Neural cell (in vitro differentiated cells): ENCODE measurements around the gene PKHD1. TPM values are rescaled to one million over a fixed set of nuclear protein-coding genes. Genes with fewer than 3 reads are reported as not detected.

Experiments used
- H2AFZ ChIP-seq: fragments of 200-600, 300-800 bp; sonication (generic), shearing (Covaris generic); 2 replicates; pipeline ENCODE4 v1.6.0; 2014; ENCODE audit warnings: low read depth, mild to moderate bottlenecking, antibody characterized with exemption, low read length, moderate library complexity
- H3F3A ChIP-seq: fragments of 200-600 bp; shearing (Covaris generic); 2 replicates; pipeline ENCODE4 v1.6.1; 2016; ENCODE audit warnings: mild to moderate bottlenecking, moderate library complexity, mixed read lengths, antibody characterized with exemption, low read length; ENCODE audit not compliant: insufficient read depth, poor library complexity, severe bottlenecking
- H3K27ac ChIP-seq: fragments of 200-600, 300-800 bp; sonication (generic), shearing (Covaris generic); 2 replicates; pipeline ENCODE4 v1.5.1; 2014; ENCODE audit warnings: mild to moderate bottlenecking, low read length, moderate library complexity
- H3K27me3 ChIP-seq: fragments of 300-800, 200-600 bp; sonication (generic), shearing (Covaris generic); 2 replicates; pipeline ENCODE4 v1.6.0; 2014; ENCODE audit warnings: mild to moderate bottlenecking, low read depth, low read length, moderate library complexity; ENCODE audit not compliant: insufficient read depth
- H3K36me3 ChIP-seq: fragments of 300-800, 200-600 bp; sonication (generic), shearing (Covaris generic); 2 replicates; pipeline ENCODE4 v1.5.1; 2014; ENCODE audit warnings: mild to moderate bottlenecking, antibody characterized with exemption, low read length, moderate library complexity; ENCODE audit not compliant: insufficient read depth
- H3K4me2 ChIP-seq: fragments of 300-800, 200-600 bp; sonication (generic), shearing (Covaris generic); 2 replicates; pipeline ENCODE4 v1.6.0; 2014; ENCODE audit warnings: mild to moderate bottlenecking, low read length
- H3K4me3 ChIP-seq: fragments of 300-800, 200-600 bp; sonication (generic), shearing (Covaris generic); 2 replicates; pipeline ENCODE4 v1.5.1; 2014; ENCODE audit warnings: mild to moderate bottlenecking, low read length, moderate library complexity
- H3K79me2 ChIP-seq: fragments of 200-600 bp; shearing (Covaris generic); replicated peaks from 2 replicates; pipeline ENCODE4 v1.6.0; 2014; ENCODE audit warnings: mild to moderate bottlenecking, low read length, moderate library complexity; ENCODE audit not compliant: insufficient read depth
- H3K9ac ChIP-seq: fragments of 300-800, 200-600 bp; sonication (generic), shearing (Covaris generic); 2 replicates; pipeline ENCODE4 v1.6.1; 2016; ENCODE audit warnings: mild to moderate bottlenecking, low read length, mixed read lengths
- H3K9me2 ChIP-seq: fragments of 200-600 bp; shearing (Covaris generic); 2 replicates; pipeline ENCODE4 v1.6.1; 2016; ENCODE audit warnings: mild to moderate bottlenecking, low read length, mixed read lengths; ENCODE audit not compliant: insufficient read depth
- H3K9me3 ChIP-seq: fragments of 200-600, 300-800 bp; sonication (generic), shearing (Covaris generic); 2 replicates; pipeline ENCODE4 v1.6.1; 2016; ENCODE audit warnings: mild to moderate bottlenecking, mixed run types, low read length, moderate library complexity, mixed read lengths
- H4K20me1 ChIP-seq: fragments of 200-600 bp; shearing (Covaris generic); 2 replicates; pipeline ENCODE4 v1.6.1; 2016; ENCODE audit warnings: mild to moderate bottlenecking, mixed run types; ENCODE audit not compliant: insufficient read depth
- CTCF ChIP-seq: fragments of 450-650 bp; IDR thresholded peaks from 2 replicates; pipeline ENCODE4 v1.5.1; 2014; ENCODE audit warnings: antibody characterized with exemption, mild to moderate bottlenecking, moderate library complexity; ENCODE audit not compliant: poor library complexity, severe bottlenecking
- EP300 ChIP-seq: fragments of 450-650 bp; conservative IDR thresholded peaks from 2 replicates; pipeline ENCODE4 v1.6.1; 2014; ENCODE audit warnings: antibody characterized with exemption, mild to moderate bottlenecking, moderate library complexity; ENCODE audit not compliant: poor library complexity, severe bottlenecking
- EZH2 ChIP-seq: fragments of 200-600, 300-800 bp; shearing (Covaris generic), sonication (generic); IDR thresholded peaks from 2 replicates; pipeline ENCODE4 v1.6.1; 2014; ENCODE audit warnings: antibody characterized with exemption, low read length, borderline replicate concordance, mild to moderate bottlenecking; ENCODE audit not compliant: insufficient read depth, poor library complexity, severe bottlenecking
- MXI1 ChIP-seq: fragments of 450-650 bp; conservative IDR thresholded peaks from 2 replicates; pipeline ENCODE4 v1.6.1; 2014; ENCODE audit warnings: antibody characterized with exemption, mild to moderate bottlenecking; ENCODE audit not compliant: poor library complexity, severe bottlenecking
- POLR2AphosphoS5 ChIP-seq: IDR thresholded peaks from 2 replicates; pipeline ENCODE4 v1.6.1; 2012
- RAD21 ChIP-seq: fragments of 450-650 bp; conservative IDR thresholded peaks from 2 replicates; pipeline ENCODE4 v1.6.1; 2014; ENCODE audit warnings: antibody characterized with exemption, mild to moderate bottlenecking, moderate library complexity
- REST ChIP-seq: IDR thresholded peaks from 2 replicates; pipeline ENCODE4 v1.6.1; 2012; ENCODE audit warnings: borderline replicate concordance
- SMC3 ChIP-seq: fragments of 450-650 bp; conservative IDR thresholded peaks from 2 replicates; pipeline ENCODE4 v1.6.1; 2014; ENCODE audit warnings: antibody characterized with exemption, mild to moderate bottlenecking, moderate library complexity; ENCODE audit not compliant: poor library complexity
- TAF1 ChIP-seq: IDR thresholded peaks from 2 replicates; pipeline ENCODE4 v1.6.1; 2012; ENCODE audit warnings: low read depth
- polyA plus RNA-seq: library from polyadenylated mRNA; depleted of rRNA; stranded (reverse); fragments of >200 nt; gene quantifications from 2 replicates; pipeline ENCODE4 v1.2.3, GENCODE V29; 2014

Gene PKHD1
- polyA plus RNA-seq, 1 donor from 2014 or later, result not detected

DNA sequence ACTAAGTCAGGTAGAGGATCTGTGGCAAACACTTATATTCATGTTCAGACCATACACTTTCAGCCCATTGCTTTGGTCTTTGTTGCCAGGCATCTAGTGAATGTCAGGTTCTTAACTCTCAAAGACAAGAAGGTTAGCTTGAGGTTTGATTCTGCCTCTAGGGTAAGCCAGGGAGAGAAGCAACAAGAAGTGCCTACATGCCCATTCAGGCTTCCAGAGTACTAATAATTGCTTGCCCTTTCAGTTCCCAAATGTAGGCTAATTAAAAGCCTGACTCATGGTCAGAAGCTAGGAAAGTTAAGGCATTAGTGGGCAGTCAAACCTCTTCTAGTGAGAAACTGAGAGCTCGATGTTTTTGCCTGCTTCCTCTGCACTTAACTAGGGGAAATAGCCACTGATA lies 492.4 kb downstream of the PKHD1 start:
- no peak for TF ChIP-seq TAF1
- Histone ChIP-seq H3K27me3 (no peaks in the 10 kb centered on the region), H3K9ac (no peak overlapping the region), H3K4me3 (no peak overlapping the region), H3K9me3 (no peaks in the 10 kb centered on the region), H2AFZ (no peak overlapping the region), H3K9me2 (no peaks in the 10 kb centered on the region), H3K27ac (no peak overlapping the region), H3K79me2 (no peaks in the 10 kb centered on the region), H4K20me1 (no peaks in the 10 kb centered on the region), H3K4me2 (no peak overlapping the region), H3F3A (no peaks in the 10 kb centered on the region), H3K36me3 (no peaks in the 10 kb centered on the region)

DNA sequence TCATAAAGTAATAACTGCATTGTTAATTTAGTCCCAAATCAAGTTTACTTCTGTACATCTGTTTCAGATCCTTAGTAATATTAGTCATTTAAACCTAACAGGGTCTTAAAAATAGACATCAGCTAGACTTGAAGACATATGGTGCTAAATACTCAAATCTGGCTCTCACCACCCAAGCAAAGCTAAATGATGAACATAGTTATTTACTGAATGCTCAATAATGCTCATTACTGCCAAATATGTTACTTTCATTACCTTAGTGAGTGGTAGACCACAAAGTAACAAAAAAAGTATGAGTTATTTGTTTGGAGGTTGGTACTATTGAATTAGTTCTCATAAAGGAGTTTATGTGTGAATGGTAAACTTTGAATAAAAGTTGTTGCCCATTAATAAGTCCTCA lies 502.1 kb downstream of the PKHD1 start:
- no peaks in the 10 kb centered on the region for H3K9me3 ChIP-seq
- H2AFZ ChIP-seq, result no peak overlapping the region
- H3F3A ChIP-seq, result no peaks in the 10 kb centered on the region
- H3K9ac ChIP-seq, result no peak overlapping the region
- peaks cover 4% of the 10 kb centered on the region for H3K27me3 ChIP-seq
- H3K4me2 ChIP-seq, result no peak overlapping the region
- H3K9me2 ChIP-seq, result no peaks in the 10 kb centered on the region
- H3K4me3 ChIP-seq, result no peak overlapping the region
- H3K36me3 ChIP-seq, result no peaks in the 10 kb centered on the region
- no peak overlapping the region for H3K27ac ChIP-seq
- TF ChIP-seq MXI1, result no peak
- TF ChIP-seq POLR2AphosphoS5, result no peak
- TF ChIP-seq SMC3, result no peak
- TF ChIP-seq REST, result no peak
- no peak for TF ChIP-seq EZH2
- no peak for TF ChIP-seq TAF1
- no peak for TF ChIP-seq CTCF
- no peak for TF ChIP-seq EP300
- no peak for TF ChIP-seq RAD21
- H4K20me1 ChIP-seq, result no peaks in the 10 kb centered on the region
- H3K79me2 ChIP-seq, result no peaks in the 10 kb centered on the region

- Histone ChIP-seq H2AFZ (no peak overlapping the region), H3K36me3 (no peaks in the 10 kb centered on the region), H3K9ac (no peak overlapping the region), H3F3A (no peaks in the 10 kb centered on the region), H4K20me1 (no peaks in the 10 kb centered on the region), H3K79me2 (no peaks in the 10 kb centered on the region), H3K4me3 (no peak overlapping the region), H3K9me3 (no peaks in the 10 kb centered on the region), H3K4me2 (no peak overlapping the region), H3K9me2 (no peaks in the 10 kb centered on the region), H3K27ac (no peak overlapping the region), H3K27me3 (peaks cover 4% of the 10 kb centered on the region)
- TF ChIP-seq EP300 (no peak), CTCF (no peak), MXI1 (no peak)
Observed at GRCh38 chr6:51584163-51584562, 503.2 kb downstream of the PKHD1 start.
